Raji (cell line): ENCODE results near the gene XYLT2.

Source experiments
- POLR2A ChIP-seq: IDR thresholded peaks from 2 replicates; pipeline ENCODE4 v1.6.1; 2011; ENCODE audit warnings: low read depth, low read length, control low read depth; ENCODE audit not compliant: insufficient read depth

The XYLT2 gene

DNA sequence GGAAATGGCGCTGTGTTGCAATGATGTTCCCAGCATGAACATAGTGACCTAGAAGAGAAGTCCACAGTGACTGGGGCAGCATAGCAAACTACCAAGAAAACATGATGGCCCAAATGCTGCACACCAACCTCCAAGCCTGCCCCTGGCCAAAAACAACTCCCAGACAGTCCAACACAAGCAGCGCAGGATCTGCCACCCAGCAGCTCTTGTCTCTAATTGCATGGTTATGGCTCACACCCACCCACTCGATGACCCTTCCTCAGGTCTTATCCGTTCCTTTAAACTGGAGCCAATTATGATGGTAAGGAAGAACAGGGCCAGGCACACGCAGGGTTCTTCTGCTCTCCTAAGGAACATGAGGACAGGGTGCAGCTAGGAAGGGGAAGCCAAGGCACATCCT lies 24.1 kb downstream of the XYLT2 start:
- no peak for TF ChIP-seq POLR2A

DNA sequence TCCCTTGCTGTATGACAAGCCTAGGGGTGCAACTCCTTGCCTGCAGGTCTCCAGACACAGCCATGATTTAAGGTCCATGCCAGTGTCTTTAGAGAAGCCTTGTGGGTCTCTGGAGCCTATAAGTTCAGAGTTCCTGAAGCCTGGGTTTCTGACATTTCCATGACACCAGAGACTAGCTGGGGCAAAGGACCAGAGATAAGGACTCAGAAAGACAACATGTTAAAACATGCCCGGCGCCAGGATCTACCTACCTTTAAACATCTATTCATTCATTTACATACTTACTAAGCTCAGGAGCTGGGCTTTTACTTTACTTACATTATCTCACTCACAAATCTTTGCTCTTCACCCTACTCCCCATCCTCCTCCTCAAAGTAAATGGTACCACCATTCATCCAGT lies 25.6 kb downstream of the XYLT2 start:
- TF ChIP-seq POLR2A: no peak

DNA sequence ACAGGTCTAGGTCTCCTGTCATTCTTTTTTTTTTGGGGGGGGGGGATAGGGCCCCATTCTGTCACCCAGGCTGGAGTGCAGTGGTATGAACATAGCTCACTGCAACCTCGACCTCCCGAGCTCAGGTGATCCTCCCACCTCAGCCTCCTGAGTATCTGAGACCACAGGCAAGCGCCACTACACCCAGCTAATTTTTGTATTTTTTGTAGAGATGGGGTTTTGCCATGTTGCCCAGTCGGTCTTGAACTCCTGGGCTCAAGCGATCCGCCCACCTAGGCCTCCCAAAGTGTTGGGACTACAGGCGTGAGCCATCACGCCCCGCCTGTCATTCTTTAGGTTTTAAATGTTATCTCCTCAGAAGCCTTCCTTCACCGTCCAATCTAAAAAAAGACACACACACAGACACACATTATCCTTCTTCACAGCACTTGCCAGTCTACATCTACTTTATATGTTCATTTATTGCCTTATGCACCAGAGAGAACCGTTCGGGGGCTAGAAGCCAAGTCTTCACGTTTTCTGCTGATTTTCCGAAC lies 26.4 kb downstream of the XYLT2 start:
- TF ChIP-seq POLR2A: no peak

DNA sequence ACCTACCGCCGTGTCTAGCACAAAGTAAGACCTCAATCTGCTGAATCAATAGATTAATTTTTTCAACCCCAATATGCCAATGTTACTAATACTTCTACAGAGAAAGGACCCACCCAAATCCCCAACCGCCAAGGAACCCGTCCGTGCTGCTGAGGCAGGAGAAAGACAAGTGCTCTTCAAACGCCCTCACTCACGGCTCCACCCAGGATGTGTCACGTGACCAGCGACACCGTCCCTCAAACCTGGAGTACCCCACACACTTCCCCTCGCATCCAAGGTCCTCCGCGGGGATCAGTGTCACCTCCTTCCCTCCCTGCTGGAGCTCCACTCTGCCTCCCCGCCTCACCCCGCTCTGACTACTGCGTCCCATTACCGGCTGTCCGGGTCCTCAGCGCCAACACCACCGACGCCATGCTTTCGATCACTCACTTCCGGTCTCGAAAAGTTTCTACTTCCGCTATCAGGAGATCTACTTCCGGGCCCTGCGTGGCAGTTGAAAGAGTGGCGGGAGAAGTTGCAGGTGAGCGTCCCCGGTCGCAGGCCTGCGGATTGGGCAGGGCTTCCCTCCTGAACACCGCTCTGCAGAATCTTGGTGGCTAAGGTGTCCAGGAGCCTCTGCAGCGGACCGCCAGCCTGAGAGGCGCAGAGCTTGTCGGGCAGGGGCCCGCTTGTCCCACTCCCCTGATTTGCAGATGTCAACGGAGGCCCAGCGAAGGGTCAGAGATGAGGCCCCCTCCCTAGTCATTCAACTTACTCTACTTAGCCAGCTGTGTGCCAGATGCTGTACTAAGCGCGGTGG lies 27.0 kb downstream of the XYLT2 start, which contains the start of the genes EME1 and MRPL27:
EME1 (plus strand) TSS at position 472 of the 799 bp plus-strand sequence. CDS start 1,980 bp downstream, outside the sequence.
MRPL27 (minus strand) TSS at position 427 of the 799 bp plus-strand sequence; CDS start at position 413, 14 bp downstream.
- peak; percentile 95 for TF ChIP-seq POLR2A

DNA sequence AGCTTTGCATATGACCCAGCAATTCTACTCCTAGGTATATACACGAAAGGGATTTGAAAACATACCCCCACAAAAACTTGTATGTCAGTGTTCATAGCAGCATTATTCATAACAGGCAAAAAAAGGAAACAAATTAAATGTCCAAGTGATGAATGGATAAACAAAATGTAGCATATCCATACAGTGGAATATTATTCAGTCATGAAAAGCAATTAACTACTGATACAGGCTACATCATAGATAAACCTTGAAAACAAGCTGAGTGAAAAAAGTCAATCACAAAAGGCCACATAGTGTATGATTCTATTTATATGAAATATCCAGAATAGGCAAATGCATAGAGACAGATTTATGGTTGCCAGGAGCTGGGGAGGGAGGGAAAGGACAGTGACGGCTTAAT lies 27.8 kb downstream of the XYLT2 start:
- no peak for TF ChIP-seq POLR2A

DNA sequence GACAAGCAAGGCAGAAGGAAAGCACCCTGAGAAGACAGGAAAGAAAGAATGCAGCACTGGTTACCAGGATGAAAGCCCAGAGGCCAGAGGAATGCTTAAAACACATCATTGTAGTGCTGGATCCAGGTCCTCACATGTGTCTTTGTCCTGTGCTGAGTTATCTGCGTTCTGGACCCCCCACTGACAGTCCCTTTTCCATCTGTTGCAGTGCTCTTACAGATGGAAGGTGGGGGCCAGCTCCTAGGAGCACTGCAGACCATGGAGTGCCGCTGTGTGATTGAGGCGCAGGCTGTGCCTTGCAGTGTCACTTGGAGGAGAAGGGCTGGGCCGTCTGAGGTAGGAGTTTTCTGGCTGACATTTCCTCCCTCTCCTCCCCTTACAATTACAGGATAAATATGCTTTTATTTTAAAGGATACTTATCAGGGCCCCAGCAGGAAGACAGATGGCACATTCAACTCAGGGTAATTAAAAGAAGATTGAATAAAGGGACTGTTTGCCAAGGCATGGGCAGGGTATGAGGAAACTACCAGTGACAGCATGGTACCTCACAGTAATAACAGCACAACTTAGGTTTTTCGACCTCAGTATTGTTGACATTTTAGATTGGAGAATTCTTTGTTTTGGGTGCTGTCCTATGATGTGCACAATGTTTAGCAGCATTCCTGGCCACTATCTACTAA lies 30.1 kb downstream of the XYLT2 start:
- no peak for TF ChIP-seq POLR2A

DNA sequence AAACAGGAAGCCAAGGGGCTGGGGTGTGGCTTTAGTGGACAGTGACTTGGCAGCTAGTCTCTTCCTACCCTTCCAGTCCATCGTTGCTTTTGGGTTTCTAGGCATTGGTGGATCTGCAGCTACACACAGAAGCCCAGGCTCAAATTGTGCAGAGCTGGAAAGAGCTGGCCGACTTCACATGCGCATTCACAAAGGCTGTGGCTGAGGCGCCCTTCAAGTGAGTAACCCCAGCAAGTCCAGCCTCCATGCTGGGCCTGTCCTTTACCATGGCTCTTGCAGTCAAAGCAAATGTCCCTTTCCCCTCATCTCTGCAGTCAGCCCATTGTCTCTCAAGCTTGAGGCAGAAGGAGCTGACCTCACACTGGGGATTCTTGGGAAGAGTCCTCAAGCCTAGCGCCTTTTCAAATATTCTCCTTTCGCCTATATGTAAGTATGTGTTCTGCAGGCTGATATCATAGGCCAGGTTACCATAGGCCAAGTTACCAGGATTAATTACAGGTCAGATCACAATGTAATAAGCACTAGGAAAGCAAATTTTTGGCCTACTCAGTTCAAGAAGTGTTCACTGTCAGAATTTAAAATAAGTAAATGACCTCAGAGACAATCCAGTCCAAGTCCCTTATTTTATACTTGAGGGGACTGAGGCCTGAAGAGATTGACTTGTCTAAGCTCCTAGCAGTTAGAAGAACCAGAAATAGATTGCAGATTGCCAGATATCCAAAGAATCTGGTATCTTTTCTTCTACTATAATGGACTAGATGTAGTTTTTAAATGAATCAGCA lies 33.6 kb downstream of the XYLT2 start:
- TF ChIP-seq POLR2A: no peak

DNA sequence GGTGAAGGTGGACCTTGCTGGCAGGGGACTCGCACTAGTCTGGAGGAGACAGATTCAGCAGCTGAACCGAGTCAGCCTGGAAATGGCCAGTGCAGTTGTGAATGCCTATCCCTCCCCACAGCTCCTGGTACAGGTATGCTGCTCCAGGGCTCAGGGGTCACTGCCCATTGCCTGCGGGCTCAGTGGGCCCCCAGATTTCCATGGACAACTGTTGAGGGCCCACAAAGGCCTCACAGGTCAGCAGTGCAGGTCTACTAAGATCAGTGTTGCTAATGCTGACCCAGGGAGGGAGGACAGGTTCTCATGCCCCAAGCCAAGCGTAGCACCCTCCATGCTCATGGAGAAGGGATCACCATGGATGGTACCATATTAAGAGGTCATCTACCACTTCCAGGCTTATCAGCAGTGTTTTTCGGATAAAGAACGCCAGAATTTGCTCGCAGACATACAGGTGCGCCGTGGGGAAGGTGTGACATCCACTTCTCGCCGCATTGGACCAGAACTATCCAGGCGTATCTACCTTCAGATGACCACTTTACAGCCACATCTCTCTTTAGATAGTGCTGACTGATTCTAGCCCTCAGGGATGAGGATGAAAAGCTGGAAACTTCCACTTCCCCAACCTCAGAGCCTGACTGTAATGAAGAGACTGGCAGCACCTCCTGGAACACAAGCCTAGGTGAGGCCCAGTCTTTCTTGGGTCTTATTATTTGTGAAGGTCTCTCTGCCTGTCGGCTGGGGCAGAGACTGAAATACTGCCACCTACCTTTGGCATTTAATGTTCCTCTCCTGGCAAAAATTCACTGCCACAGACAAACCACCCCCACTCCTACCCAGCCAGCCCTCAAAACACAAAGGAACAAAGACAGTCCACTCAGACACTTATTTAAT lies 34.7 kb downstream of the XYLT2 start:
- TF ChIP-seq POLR2A: 0 out of 2 replicates have a peak, but pooled peaks have one; percentile 13

DNA sequence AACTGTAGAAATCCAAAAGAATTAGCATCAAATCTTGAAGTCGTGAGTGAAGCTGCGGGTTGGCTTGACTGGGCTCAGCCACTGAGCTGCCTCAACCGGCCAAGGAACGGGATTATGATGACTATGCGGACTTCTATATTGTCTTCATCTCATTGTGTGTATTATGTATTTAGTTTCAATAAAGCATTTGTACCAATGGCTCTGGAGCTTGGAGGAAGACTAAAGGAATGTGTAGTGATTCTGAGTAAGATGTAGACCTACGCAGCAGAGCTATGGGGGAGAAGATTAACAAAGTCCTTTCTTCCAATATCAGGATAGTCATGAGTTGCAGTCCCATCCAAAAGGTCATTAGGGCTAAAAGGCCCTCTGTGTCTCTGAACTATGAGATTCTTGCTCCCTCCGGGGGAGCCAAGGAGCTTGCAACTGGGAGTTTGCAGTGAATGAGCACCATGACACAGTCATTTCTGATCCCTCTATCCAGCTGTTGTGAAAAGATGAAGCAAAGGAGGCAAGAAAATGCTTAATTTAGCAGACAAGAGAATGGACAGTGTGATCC lies 35.4 kb downstream of the XYLT2 start:
- TF ChIP-seq POLR2A: no peak

DNA sequence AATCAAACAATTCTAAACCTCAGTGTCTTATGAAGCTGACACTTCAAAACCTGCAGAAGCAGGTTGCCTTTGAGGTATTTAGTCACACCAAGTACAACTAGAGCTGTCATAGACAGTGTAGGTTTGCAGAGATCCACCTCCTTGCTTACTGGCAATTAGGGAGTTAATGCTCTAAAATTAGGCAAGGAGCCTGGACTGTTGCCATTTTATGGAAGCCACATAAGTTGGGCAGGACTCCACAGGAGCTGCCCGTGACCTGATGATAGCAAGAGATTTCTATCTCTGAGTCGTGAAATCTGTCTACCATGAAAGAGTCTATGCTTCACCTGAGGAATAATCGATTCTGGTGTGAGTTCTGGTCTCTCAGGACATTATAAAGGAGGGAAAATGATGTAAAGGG lies 36.0 kb downstream of the XYLT2 start:
- TF ChIP-seq POLR2A: no peak

DNA sequence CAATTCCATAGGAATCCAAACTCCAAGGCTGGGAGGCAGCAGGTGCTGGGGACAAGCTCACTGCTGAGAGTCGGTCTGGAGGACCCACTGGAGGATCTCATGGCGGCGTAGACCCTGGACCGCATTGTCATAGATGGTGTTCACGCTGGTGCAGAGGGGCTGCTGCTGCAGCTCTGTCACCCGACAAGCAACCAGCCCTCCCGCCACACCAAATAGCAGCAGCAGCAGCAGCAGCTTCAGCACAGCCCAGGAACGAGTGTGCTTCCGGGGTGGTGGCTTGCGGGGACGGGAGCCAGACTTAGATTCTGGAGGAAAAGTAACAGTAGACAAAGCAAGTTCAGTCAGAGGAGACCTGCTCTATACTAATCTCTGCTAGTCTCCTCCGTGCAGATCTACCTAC lies 37.0 kb downstream of the XYLT2 start:
- no peak for TF ChIP-seq POLR2A

DNA sequence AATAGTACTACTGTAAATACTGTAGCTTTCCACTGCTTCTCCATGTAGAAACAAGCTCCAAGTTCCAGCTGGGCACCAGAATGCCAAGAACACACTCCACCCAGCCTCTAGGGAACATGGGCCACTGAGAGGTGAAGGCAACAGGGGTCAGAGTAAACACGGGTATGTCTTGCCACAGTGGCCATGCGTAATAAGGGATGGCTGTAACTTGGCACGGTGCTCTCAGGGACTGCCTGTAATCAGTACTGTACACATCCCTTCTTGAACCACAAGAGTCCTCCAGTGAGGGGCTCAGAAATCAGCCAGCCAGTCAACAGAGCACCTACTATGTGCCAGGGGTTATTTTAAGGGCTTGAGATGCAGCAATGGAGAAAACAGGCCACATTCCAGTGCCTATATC lies 40.6 kb downstream of the XYLT2 start:
- TF ChIP-seq POLR2A: no peak

DNA sequence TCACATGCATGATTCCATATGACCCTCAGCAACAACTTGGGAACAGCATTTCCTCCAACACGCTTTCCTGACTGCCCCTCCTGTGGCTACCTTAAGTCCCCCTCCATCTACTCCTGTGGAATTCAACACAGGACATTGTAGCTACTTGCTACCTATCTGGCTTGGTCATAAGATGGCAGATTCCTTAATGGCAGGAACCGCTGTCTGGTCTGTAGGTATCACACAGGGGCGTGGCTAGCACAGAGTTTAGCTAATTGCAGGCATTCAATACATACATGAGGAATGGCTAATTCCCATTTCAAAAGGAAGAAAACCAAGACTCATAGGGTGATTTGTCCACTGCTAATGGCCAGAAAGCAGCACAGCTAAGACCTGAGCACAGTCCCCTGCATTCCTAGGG lies 42.8 kb downstream of the XYLT2 start:
- no peak for TF ChIP-seq POLR2A

DNA sequence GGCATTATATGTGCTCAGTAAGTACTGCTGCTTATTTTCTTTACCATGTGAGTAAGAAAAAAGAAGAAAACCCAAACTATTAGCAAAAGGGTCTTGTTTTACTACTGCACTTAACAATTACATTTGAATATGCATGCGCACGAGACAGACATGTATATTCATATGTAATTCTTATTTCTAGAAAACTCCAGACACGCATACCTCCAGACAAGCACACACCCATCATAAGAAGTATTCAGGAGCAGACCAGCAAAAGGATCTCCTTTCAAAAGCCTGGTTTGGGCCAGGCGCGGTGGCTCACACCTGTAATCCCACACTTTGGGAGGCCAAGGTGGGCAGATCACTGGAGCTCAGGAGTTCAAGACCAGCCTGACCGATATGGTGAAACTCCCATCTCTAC lies 43.6 kb downstream of the XYLT2 start:
- no peak for TF ChIP-seq POLR2A
